H9 (cell line): ENCODE results near the gene NECTIN4. TPM values are rescaled to one million over a fixed set of nuclear protein-coding genes. Genes with fewer than 3 reads are reported as not detected.
A peak's percentile ranks its signal among the peaks of the same experiment; 100 is the strongest.

ENCODE experiments used
- DNase-seq: peaks from one replicate; pipeline ENCODE4 v3.0.0-alpha.2; 2017
- H2AFZ ChIP-seq: one replicate; pipeline ENCODE4 v1.6.1; 2013; ENCODE audit warnings: mild to moderate bottlenecking, low read length, control low read depth, moderate library complexity
- H2AK5ac ChIP-seq: 2 replicates; pipeline ENCODE4 v1.6.1; 2013; ENCODE audit warnings: low read length, control low read depth, mixed read lengths; ENCODE audit not compliant: insufficient read length
- H2BK120ac ChIP-seq: one replicate; pipeline ENCODE4 v1.6.1; 2013; ENCODE audit warnings: low read depth, mild to moderate bottlenecking, low read length, control low read depth, inconsistent platforms; ENCODE audit not compliant: poor library complexity, severe bottlenecking
- H2BK12ac ChIP-seq: 2 replicates; pipeline ENCODE4 v1.6.1; 2013; ENCODE audit warnings: low read length, control low read depth, mixed read lengths, low read depth; ENCODE audit not compliant: insufficient read length
- H2BK15ac ChIP-seq: 2 replicates; pipeline ENCODE4 v1.6.1; 2013; ENCODE audit warnings: low read depth, low read length, control low read depth
- H2BK20ac ChIP-seq: one replicate; pipeline ENCODE4 v1.6.1; 2013; ENCODE audit warnings: low read depth, mild to moderate bottlenecking, low read length, control low read depth, inconsistent platforms; ENCODE audit not compliant: poor library complexity, severe bottlenecking
- H2BK5ac ChIP-seq: 2 replicates; pipeline ENCODE4 v1.6.1; 2013; ENCODE audit warnings: low read length, control low read depth, mixed read lengths; ENCODE audit not compliant: insufficient read length
- H3K14ac ChIP-seq: 2 replicates; pipeline ENCODE4 v1.6.1; 2013; ENCODE audit warnings: low read length, control low read depth; ENCODE audit not compliant: insufficient read depth
- H3K18ac ChIP-seq: 2 replicates; pipeline ENCODE4 v1.6.1; 2013; ENCODE audit warnings: low read depth, mild to moderate bottlenecking, mixed read lengths, low read length, control low read depth; ENCODE audit not compliant: insufficient read length
- H3K23ac ChIP-seq: 2 replicates; pipeline ENCODE4 v1.6.1; 2013; ENCODE audit warnings: low read length, control low read depth, mixed read lengths, low read depth; ENCODE audit not compliant: insufficient read length
- H3K23me2 ChIP-seq: 2 replicates; pipeline ENCODE4 v1.6.1; 2013; ENCODE audit warnings: low read depth, mild to moderate bottlenecking, mixed read lengths, low read length, control low read depth; ENCODE audit not compliant: insufficient read length, poor library complexity, severe bottlenecking
- H3K27ac ChIP-seq: 2 replicates; pipeline ENCODE4 v1.5.1; 2013; ENCODE audit warnings: low read length, control low read depth, mixed read lengths, low read depth; ENCODE audit not compliant: insufficient read length
- H3K27me3 ChIP-seq: 2 replicates; pipeline ENCODE4 v1.6.1; 2013; ENCODE audit warnings: low read length, control low read depth, inconsistent platforms; ENCODE audit not compliant: insufficient read depth
- H3K4ac ChIP-seq: 2 replicates; pipeline ENCODE4 v1.6.1; 2013; ENCODE audit warnings: low read depth, mild to moderate bottlenecking, control low read depth, inconsistent platforms, low read length, moderate library complexity
- H3K4me1 ChIP-seq: 2 replicates; pipeline ENCODE4 v1.6.1; 2013; ENCODE audit warnings: low read length, control low read depth, inconsistent platforms; ENCODE audit not compliant: insufficient read depth
- H3K4me2 ChIP-seq: 2 replicates; pipeline ENCODE4 v1.6.1; 2013; ENCODE audit warnings: low read length, control low read depth, mixed read lengths; ENCODE audit not compliant: insufficient read length, insufficient read depth
- H3K56ac ChIP-seq: 2 replicates; pipeline ENCODE4 v1.6.1; 2013; ENCODE audit warnings: low read depth, mild to moderate bottlenecking, mixed read lengths, low read length, control low read depth; ENCODE audit not compliant: insufficient read length
- H3K79me1 ChIP-seq: 2 replicates; pipeline ENCODE4 v1.6.1; 2013; ENCODE audit warnings: low read depth, mild to moderate bottlenecking, moderate library complexity, low read length, control low read depth, inconsistent platforms; ENCODE audit not compliant: insufficient read depth, poor library complexity, severe bottlenecking
- H3K79me2 ChIP-seq: 2 replicates; pipeline ENCODE4 v1.6.1; 2013; ENCODE audit warnings: low read length, control low read depth, inconsistent platforms; ENCODE audit not compliant: insufficient read depth
- H3K9ac ChIP-seq: 2 replicates; pipeline ENCODE4 v1.6.1; 2013; ENCODE audit warnings: low read length, control low read depth, mixed read lengths; ENCODE audit not compliant: insufficient read length; ENCODE audit errors: extremely low read depth
- H3K9me3 ChIP-seq: one replicate; pipeline ENCODE4 v1.6.1; 2013; ENCODE audit warnings: low read depth, low read length, inconsistent platforms; ENCODE audit not compliant: control insufficient read depth
- H3T11ph ChIP-seq: one replicate; pipeline ENCODE4 v1.6.1; 2013; ENCODE audit warnings: mild to moderate bottlenecking, low read length, control low read depth, inconsistent platforms
- H4K20me1 ChIP-seq: one replicate; pipeline ENCODE4 v1.6.1; 2013; ENCODE audit not compliant: control insufficient read depth, insufficient read length, insufficient read depth
- H4K5ac ChIP-seq: 2 replicates; pipeline ENCODE4 v1.6.1; 2013; ENCODE audit warnings: low read depth, mild to moderate bottlenecking, mixed read lengths, low read length, control low read depth; ENCODE audit not compliant: insufficient read length
- H4K8ac ChIP-seq: replicated peaks from 2 replicates; pipeline ENCODE4 v1.6.1; 2013; ENCODE audit warnings: low read length, control low read depth, mixed read lengths, low read depth; ENCODE audit not compliant: insufficient read length
- H4K91ac ChIP-seq: 2 replicates; pipeline ENCODE4 v1.6.1; 2013; ENCODE audit warnings: low read depth, mild to moderate bottlenecking, moderate library complexity, mixed read lengths, low read length, control low read depth; ENCODE audit not compliant: insufficient read length
- H3K27ac Mint-ChIP-seq, 3 experiments: 2 replicates in 2 of 3; 3 replicates in 1 of 3; pipeline ENCODE4 v1.8.0; 2020 to 2021; ENCODE audit warnings: mixed read lengths in 3 of 3, mild to moderate bottlenecking in 1 of 3, moderate library complexity in 1 of 3
- H3K27me3 Mint-ChIP-seq: 2 replicates; pipeline ENCODE4 v1.8.0; 2021; ENCODE audit warnings: low read depth, mild to moderate bottlenecking, moderate library complexity, mixed read lengths
- H3K36me3 Mint-ChIP-seq, 3 experiments: 2 replicates in 2 of 3; 3 replicates in 1 of 3; pipeline ENCODE4 v1.8.0; 2020 to 2021; ENCODE audit warnings: low read depth in 3 of 3, mixed read lengths in 3 of 3; ENCODE audit not compliant: insufficient read depth in 1 of 3
- H3K4me1 Mint-ChIP-seq, 2 experiments: 2 replicates each; pipeline ENCODE4 v1.8.0; 2020; ENCODE audit warnings: mixed read lengths in 2 of 2
- H3K4me3 Mint-ChIP-seq, 2 experiments: 2 replicates in 1 of 2; 3 replicates in 1 of 2; pipeline ENCODE4 v1.8.0; 2020 to 2021; ENCODE audit warnings: mild to moderate bottlenecking in 2 of 2, mixed read lengths in 2 of 2, moderate library complexity in 1 of 2
- H3K9me3 Mint-ChIP-seq, 2 experiments: 2 replicates in 1 of 2; 3 replicates in 1 of 2; pipeline ENCODE4 v1.8.0; 2020; ENCODE audit warnings: mild to moderate bottlenecking in 2 of 2, mixed read lengths in 2 of 2, moderate library complexity in 1 of 2
- CTCF ChIP-seq: fragments of 200-600 bp; sonication (generic); conservative IDR thresholded peaks from 3 replicates; pipeline ENCODE4 v1.8.0; 2021; ENCODE audit warnings: antibody characterized with exemption, mild to moderate bottlenecking
- WGBS: extraction: QIAGEN DNeasy Blood & Tissue Kit; methylation state at CpG from one replicate; pipeline ENCODE4 v1.1.7; 2013; ENCODE audit warnings: missing lambda C conversion rate, low lambda C conversion rate, mixed read lengths; ENCODE audit not compliant: insufficient read length; ENCODE audit errors: extremely low coverage; 5-methylcytosine and 5-hydroxymethylcytosine counted together
- total RNA-seq: library from RNA; stranded (reverse); gene quantifications from 2 replicates; pipeline ENCODE4 v1.2.1, GENCODE V29; 2021

Gene NECTIN4
- total RNA-seq, 1 experiment from 2014 or later: 0.33 TPM

- Histone ChIP-seq H3K27me3 (no peaks in the 10 kb centered on the region), H3K14ac (peak overlapping the region; percentile 6; the same call in 1 of the 2 replicates), H3K9ac (peak overlapping the region; percentile 16), H4K8ac (no peak overlapping the region), H4K91ac (no peak overlapping the region), H2BK20ac (no peak overlapping the region), H3K56ac (no peak overlapping the region), H2BK12ac (no peak overlapping the region), H3K79me1 (no peaks in the 10 kb centered on the region), H3K18ac (no peak overlapping the region), H2AFZ (no peak overlapping the region), H3K23me2 (peaks cover 7% of the 10 kb centered on the region), H3K4me1 (peaks cover 2% of the 10 kb centered on the region), H3K27ac (no peak overlapping the region), H3K4ac (no peak overlapping the region), H2BK120ac (no peak overlapping the region), H2BK15ac (no peak overlapping the region), H3K79me2 (no peaks in the 10 kb centered on the region; the same call in 1 of the 2 replicates), H3K9me3 (no peaks in the 10 kb centered on the region), H2BK5ac (no peak overlapping the region), H3T11ph (no peak overlapping the region), H4K5ac (no peak overlapping the region), H3K4me2 (peak overlapping the region; percentile 54), H2AK5ac (no peak overlapping the region), H4K20me1 (no peaks in the 10 kb centered on the region), H3K23ac (no peak overlapping the region)
- TF ChIP-seq CTCF: no peak
- peak overlapping the region; percentile 47 to 94 (median 67); a peak in 4 of 7 replicates for H3K27ac Mint-ChIP-seq
- WGBS: no CpG with 5 or more reads among the region's 21 CpGs
- H3K36me3 Mint-ChIP-seq: peaks cover 30 to 48% (median 37%) of the 10 kb centered on the region in 3 experiments; a peak in 6 of 7 replicates
- peak; percentile 32 for DNase-seq
- H3K4me3 Mint-ChIP-seq: peak overlapping the region; percentile 88 to 91
- H3K27me3 Mint-ChIP-seq: no peaks in the 10 kb centered on the region; the same call in 1 of the 2 replicates
- no peaks in the 10 kb centered on the region; a peak in 1 of 5 replicates for H3K9me3 Mint-ChIP-seq
- H3K4me1 Mint-ChIP-seq: peaks cover 19 to 36% of the 10 kb centered on the region in 2 experiments
Observed at GRCh38 chr1:161037661-161038522, 51.5 kb downstream of the NECTIN4 start.
